GM18520 (cell line): ENCODE results near the gene MTCH1.

Source experiments
- ATAC-seq: cut with Tn5 transposase; IDR thresholded peaks from one replicate; pipeline ENCODE4 v1.9.1; 2021; ENCODE audit not compliant: unreplicated experiment

Gene MTCH1

DNA sequence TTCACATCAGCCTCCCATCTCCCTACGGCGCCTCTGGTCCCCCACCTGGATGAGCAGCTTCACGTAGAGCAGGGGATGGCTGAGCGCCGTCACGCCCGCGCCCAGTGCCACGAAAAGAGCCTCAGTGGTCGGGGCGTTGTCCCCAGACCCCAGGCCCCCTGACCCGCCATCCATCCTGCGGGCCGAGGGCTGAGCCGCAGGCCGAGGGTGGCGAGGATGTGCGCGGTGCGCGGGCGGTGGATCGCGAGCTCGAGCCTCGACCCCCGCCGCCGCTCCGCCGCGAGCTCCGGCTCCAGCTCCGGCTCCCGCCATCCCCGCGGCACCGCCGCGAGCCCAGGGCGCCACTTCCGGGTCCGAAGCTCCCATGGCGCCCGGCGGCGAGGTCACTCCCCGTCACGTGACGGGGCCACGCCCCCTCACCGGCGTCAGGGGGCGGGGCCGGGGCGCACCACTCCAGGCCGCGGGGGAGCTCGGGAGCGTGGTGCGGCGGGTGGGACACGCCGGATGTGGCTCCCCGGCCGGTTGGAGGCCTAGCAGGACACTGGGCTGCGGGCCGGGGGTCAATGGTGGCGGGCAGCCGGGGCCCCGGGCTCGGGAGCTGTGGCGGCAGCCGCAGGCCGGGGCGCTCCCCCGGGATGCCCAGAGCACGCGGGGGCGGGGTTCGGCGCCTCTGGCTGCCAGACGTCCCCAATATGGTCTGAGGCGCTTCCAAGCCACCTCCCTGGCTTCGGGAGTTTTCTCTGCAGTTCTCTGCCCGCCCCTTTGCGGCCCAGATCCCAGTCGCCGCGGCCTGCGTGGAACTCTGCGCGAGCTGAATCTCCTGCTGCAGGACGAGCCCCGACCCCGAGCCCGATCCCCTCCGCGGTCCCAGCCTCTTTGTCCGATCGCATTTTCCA, at the start of gene MTCH1:
Gene MTCH1, minus strand, starts transcription at position 389 of the 896 bp plus-strand sequence. Its CDS starts 23 bp downstream, at position 366.
- peak; percentile 81 for ATAC-seq

DNA sequence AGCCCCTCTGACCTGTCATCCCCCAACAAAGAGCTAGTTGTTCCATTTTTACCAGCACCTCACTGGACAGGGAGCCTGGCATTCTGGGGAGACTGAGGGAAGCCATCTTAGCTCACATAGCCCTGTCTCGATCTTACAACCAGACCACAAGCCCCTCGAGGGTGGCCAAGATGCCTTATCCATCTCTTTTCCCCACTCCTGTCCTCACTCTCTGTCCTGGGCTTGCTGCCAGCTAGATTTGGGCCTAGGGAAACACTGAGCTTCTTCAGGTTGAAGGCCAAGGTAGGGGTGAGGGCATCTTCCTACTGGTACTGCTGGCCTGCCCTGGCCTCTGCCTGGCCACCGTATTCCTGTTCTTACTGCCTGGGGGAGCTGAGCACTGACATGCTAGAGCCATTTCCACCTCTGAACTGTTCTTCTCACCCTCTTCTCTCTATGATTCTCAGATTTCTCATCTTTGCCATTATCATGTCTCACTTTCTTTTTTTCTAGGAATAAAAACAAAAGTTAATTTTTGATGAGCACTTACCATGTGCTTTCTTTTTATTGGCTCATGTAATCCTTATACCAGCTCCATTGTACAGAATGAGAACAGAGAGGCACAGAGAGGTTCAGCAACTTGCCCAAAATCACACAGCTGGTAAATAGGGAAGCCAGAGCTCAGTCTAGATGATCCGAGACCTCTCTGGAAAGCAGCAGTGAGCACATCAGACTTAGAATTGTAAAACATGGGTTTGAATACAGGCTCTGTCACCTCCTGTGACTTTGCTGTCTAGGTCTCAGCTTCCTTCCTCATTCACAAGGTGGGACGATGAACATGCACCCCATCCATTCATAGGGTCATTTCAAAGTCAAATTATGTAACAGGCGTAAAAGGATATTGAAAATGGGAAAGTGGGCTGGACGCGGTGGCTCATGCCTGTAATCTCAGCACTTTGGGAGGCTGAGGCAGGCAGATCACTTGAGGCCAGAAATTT, 48.1 kb upstream of the MTCH1 start:
- no peak for ATAC-seq

- no peak for ATAC-seq
Measured at GRCh38 chr6:37033255-37033654, 47.3 kb upstream of the MTCH1 start.

DNA sequence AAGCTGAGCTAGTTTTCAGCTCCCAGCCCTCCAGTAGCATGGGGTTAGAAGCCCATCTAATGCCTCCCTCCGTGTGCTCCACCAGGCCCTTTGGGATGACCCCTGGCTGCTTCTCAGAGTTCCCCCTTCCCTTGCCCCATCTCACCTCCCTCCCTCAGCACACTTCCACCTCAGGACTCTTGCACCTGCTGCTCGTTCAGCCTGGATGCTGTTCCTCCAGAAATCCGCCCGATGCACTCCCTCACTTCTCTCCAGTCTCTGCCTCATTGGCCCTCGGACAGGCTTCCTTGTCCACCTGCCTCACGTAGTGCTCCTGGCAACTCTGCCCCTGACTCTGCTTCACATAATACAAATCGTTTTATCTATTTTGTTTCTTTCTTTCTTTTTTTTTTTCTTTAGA, 46.2 kb upstream of the MTCH1 start:
- ATAC-seq: no peak

DNA sequence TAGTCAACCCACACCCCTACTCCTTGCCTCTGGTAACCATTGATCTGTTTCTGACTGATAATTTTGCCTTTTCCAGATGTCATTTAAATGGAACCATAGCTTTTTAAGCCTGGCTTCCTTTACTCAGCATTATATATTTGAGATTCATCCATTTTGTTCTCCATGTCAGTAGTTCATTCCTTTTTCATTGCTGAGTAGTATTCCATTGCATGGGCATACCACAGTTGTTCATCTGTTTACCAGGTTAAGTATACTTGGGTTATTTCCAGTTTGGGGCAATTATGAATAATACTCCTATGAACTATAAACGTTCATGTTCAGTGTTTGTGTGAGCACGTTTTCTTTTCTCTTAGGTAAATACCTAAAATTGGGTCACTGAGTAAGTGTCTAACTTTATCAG, 44.6 kb upstream of the MTCH1 start:
- no peak for ATAC-seq

DNA sequence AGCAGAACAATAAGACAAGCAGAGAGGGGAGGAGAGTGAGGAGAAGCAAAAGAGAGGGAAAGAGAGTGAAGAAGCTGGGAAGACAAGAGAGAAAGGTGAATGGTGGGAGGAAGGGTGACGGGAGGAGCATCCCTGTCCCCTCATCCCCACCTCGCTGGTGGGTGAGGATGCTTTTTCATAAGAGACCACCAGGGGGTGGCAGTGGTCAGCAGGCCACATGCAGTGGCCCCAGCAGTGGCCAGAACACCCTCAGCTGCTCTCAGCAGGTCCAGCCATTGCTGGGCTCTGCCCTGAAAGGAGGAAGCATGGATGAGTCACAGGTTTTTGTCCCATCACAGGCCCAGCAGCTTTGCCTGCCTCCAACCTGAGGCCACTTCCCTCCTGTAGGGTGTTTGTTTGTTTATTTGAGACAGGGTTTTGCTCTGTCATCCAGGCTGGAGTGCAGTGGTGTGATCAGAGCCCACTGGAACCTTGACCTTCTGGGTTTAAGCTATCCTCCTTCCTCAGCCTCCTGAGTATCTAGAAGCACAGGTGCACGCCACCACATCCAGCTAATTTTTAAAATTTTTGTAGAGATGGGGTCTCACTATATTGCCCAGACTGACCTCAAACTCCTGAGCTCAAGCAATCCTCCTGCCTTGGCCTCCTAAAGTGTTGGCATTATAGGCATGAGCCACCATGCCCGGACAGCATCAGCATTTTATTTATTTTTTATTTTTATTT, 43.4 kb upstream of the MTCH1 start:
- ATAC-seq: peak; percentile 39

GRCh38 chr6:37027811-37028469, 41.9 kb upstream of the MTCH1 start:
- ATAC-seq: no peak

DNA sequence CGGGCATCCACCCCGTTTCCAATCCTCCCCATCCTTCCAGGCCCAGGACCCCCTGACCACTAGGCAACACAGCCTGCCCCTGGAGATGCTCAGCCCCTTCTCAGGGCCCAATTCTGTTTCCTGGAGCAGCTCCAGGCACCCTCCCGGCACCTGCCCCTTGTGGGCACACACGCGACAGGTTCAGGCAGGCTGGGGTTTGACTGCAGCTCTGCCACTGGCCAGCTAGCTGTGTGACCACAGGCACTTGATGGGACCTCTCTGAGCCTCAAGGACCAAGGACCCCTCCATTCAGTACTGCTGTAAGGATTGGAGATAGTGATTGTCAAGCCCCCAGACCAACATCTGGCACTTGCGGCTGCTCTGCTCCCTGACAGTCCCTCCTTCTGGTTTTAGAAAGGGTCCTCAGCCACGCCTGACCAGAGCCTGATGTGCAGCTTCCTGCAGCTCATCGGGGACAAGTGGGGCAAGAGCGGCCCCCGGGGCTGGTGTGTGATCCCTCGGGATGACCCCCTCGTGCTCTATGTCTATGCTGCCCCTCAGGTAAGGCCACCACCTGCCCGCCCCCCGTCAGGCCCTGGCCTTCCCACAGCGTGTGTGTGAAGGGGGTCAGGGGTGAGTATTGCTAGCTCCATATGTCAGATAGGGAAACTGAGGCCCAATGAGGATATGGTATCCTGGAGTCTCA, 41.2 kb upstream of the MTCH1 start:
- ATAC-seq: no peak

DNA sequence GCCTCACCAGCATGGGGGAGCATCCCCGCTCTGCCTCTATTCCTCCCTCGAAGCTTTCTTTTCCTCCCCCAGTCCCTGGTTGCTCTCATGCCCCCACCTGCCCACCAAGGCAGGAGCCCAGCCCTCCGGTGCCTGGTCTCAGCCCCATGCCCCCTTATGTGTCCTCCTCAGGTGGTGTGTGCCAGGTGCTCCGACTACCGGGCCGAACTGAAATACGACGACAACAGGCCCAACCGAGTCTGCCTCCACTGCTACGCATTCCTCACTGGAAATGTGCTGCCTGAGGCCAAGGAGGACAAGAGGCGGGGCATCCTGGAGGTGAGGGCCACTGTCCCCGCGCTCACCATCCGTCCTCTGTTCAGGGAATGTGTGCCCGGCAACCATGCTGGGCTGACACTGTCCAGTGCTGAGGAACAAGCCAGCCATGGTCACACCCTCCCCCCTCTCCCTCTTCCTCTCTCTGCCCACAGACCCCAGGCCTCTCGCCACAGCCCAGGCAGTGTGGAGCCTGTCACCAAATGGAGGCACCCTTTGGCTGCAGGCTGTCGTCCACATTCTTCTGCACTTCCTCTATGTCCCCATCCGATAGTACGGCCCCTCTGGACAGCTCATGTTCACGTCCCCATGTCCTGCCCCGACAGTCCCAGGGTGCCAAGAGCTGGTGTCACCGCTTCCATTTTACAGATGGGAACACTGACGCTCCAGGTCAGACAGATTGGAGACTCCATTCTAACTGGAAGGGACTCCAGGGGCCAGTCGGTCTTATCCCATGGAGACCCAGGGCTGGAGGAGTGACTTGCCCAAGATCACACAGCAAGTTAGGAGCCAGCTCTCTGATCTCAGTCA, 39.8 kb upstream of the MTCH1 start:
- no peak for ATAC-seq

DNA sequence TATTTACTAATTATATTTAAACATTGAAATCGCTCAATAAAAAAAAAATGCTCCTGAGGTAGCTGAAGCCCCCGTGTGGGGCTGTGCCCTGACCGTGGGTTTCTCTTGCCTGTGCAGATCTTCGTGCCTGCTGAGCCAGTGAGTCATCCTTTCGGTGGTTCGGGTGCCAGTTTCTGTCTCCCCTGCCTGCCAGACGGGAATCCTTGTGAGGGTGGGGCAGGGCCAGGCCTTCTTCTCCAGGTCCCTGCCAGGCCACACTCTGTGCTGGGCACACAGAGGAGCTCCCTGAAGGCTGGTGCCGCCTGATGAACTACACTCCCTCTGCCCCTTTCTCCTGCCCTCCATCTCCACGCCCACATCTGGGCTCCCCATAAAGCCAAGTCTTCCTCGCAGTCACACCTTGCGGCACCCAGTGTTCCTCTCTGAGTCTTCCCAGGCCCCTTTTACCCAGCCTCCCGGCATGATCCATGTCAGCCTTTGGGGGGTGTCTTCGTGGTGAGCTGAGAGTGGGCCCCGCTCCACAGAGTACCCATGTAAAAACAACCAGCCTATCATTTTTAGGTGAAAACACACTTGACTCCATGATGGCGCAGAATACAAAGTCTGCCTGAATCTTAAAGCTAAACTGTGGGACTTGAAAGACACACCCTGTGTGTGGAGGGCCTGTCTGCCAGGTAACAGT, 38.8 kb upstream of the MTCH1 start:
- no peak for ATAC-seq

DNA sequence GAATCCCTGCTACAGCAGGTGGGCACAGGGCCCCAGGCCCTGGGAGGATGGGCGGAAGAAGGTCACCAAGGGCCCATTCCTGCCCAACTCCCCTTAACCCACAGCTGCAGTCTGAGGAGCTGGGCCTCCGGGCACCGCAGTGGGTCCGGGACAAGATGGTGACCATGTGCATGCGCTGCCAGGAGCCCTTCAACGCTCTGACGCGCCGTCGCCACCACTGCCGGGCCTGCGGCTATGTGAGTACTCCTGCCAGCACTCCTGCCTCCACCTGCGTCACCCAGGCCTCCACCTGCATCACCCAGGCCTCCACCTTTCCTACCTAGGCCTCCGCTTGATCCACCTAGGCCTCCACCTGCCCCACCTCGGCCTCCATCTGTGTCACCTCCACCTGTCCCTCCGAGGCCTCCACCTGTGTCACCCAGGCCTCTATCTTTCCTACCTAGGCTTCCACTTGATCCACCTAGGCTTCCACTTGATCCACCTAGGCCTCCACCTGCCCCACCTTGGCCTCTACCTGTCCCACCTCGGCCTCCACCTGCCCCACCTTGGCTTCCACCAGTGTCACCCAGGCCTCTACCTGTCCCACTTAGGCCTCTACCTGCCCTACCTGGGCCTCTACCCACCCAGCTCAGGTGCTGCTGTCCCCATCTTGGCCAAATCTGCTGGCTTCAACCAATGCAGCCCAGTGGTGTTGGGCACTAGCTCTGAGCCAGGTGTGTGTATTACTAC, 36.3 kb upstream of the MTCH1 start:
- no peak for ATAC-seq

- ATAC-seq: no peak
Measured at GRCh38 chr6:37021356-37022129, 35.5 kb upstream of the MTCH1 start.

GRCh38 chr6:37020812-37021211, 34.8 kb upstream of the MTCH1 start:
- ATAC-seq: no peak

DNA sequence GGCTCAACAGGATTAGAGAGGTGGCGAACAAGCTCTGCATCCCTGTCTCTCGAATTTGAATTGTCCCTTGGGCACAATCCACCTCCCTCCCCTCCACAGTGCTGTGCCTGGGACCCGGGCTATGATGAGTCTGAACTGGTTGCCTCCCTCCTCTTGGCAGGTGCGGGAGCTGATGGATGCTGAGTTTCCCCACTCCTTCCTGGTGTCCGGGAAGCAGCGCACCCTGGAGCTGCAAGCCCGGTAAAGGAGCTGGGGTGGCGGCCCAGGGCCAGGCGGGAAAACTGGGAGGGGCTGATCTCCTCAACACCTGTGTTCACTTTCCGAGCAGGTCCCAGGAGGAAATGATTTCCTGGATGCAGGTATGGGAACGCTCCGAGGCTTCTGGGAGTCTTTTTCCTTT, 34.4 kb upstream of the MTCH1 start:
- no peak for ATAC-seq

- no peak for ATAC-seq
Measured at GRCh38 chr6:37019065-37019450, 33.1 kb upstream of the MTCH1 start.

GRCh38 chr6:37018198-37019064, 32.4 kb upstream of the MTCH1 start:
- peak; percentile 79 for ATAC-seq
